CD4-positive, alpha-beta T cell (primary cell): ENCODE measurements around the gene MBD1. TPM values are rescaled to one million over a fixed set of nuclear protein-coding genes. Genes with fewer than 3 reads are reported as not detected.

Experiments used
- ATAC-seq: fragments of 200-7000 bp; cut with Tn5 transposase; one replicate; pipeline ENCODE4 v1.10.0; 2022; ENCODE audit warnings: mild to moderate bottlenecking; ENCODE audit not compliant: poor library complexity
- CTCF ChIA-PET: fragments of 350-600 bp; sonication (Branson Sonifier 250); formaldehyde crosslinking; loops from one replicate; lab custom pipeline; 2021; ENCODE audit warnings: antibody characterized with exemption, inconsistent platforms; lab: Charles Lee
- POLR2A ChIA-PET: fragments of 350-600 bp; sonication (Branson Sonifier 250); formaldehyde crosslinking; loops from one replicate; lab custom pipeline; 2021; ENCODE audit warnings: antibody characterized with exemption, inconsistent platforms; lab: Charles Lee
- DNase-seq, 14 experiments: peaks; one replicate each; pipeline ENCODE4 v3.0.0-alpha.2; 2013 to 2020; ENCODE audit warnings: mixed read lengths in 2 of 14
- H3K27ac ChIP-seq, 2 donors: one replicate each; pipeline versions ENCODE4 v1.5.1 to v1.7.0; 2013; ENCODE audit warnings: low read length in 2 of 2, low read depth in 1 of 2, mild to moderate bottlenecking in 1 of 2
- H3K27me3 ChIP-seq, 2 experiments: 1 replicate in 1 of 2; 2 replicates in 1 of 2; pipeline versions ENCODE4 v1.6.1 to v1.7.0; 2013; ENCODE audit warnings: low read length in 2 of 2, control low read depth in 1 of 2, mild to moderate bottlenecking in 1 of 2, moderate library complexity in 1 of 2; ENCODE audit not compliant: insufficient read depth in 2 of 2, control insufficient read depth in 1 of 2
- H3K36me3 ChIP-seq: one replicate; pipeline ENCODE4 v1.6.1; 2013; ENCODE audit warnings: low read length, control low read depth; ENCODE audit not compliant: insufficient read depth
- H3K4me1 ChIP-seq: one replicate; pipeline ENCODE4 v1.6.1; 2013; ENCODE audit warnings: low read length, control low read depth; ENCODE audit not compliant: insufficient read depth
- H3K4me3 ChIP-seq: one replicate; pipeline ENCODE4 v1.5.1; 2013; ENCODE audit warnings: mild to moderate bottlenecking, low read length, moderate library complexity
- H3K9me3 ChIP-seq, 2 experiments: 1 replicate in 1 of 2; 2 replicates in 1 of 2; pipeline versions ENCODE4 v1.6.1 to v1.7.0; 2013; ENCODE audit warnings: low read length in 2 of 2, mild to moderate bottlenecking in 2 of 2, control low read depth in 1 of 2, moderate library complexity in 1 of 2; ENCODE audit not compliant: control insufficient read depth in 1 of 2, insufficient read depth in 1 of 2
- H3K27ac Mint-ChIP-seq: one replicate; pipeline ENCODE4 v1.8.0; 2020; ENCODE audit warnings: mixed read lengths
- H3K27me3 Mint-ChIP-seq: one replicate; pipeline ENCODE4 v1.8.0; 2021; ENCODE audit warnings: mixed read lengths
- H3K36me3 Mint-ChIP-seq: one replicate; pipeline ENCODE4 v1.8.0; 2021; ENCODE audit warnings: low read depth, mixed read lengths
- H3K4me1 Mint-ChIP-seq: one replicate; pipeline ENCODE4 v1.8.0; 2021; ENCODE audit warnings: low read depth, mixed read lengths
- H3K4me3 Mint-ChIP-seq: one replicate; pipeline ENCODE4 v1.8.0; 2020; ENCODE audit warnings: mild to moderate bottlenecking, mixed read lengths
- H3K9me3 Mint-ChIP-seq: one replicate; pipeline ENCODE4 v1.8.0; 2020; ENCODE audit warnings: mixed read lengths
- CTCF ChIP-seq: fragments of 200-600 bp; IDR thresholded peaks from one replicate; pipeline ENCODE4 v1.8.0; 2022; ENCODE audit warnings: antibody characterized with exemption, mild to moderate bottlenecking
- intact Hi-C, 2 experiments: fragments of 100-400 bp; cut with DNase I in 1 of 2; cut with micrococcal nuclease in 1 of 2; formaldehyde crosslinking; loops; one replicate each; pipeline versions ENCODE4 v1.15.1 to v1.9.0; 2023 to 2025; cut with DNase I, micrococcal nuclease
- total RNA-seq, 174 experiments: library from RNA in 2 of 174; stranded (reverse) in 2 of 174; gene quantifications; one replicate each; pipeline ENCODE4 v1.2.3 and lab custom pipeline; 2021 to 2026

The MBD1 gene
- total RNA-seq, 2 experiments from 2014 or later, result 103 to 107 TPM

GRCh38 chr18:50274941-50275340, 6.4 kb downstream of the MBD1 start:
- no peaks in the 10 kb centered on the region for H3K9me3 ChIP-seq
- no peaks in the 10 kb centered on the region for H3K27me3 ChIP-seq
- POLR2A ChIA-PET, result no interaction called here
- intact Hi-C loops, result no loop called here
- DNase-seq (no peak), ATAC-seq (no peak)
- peaks cover 4% of the 10 kb centered on the region for H3K4me1 ChIP-seq
- H3K4me1 Mint-ChIP-seq, result peaks cover 14% of the 10 kb centered on the region
- CTCF ChIA-PET, result no interaction called here
- no peak overlapping the region for H3K27ac ChIP-seq
- no peak for TF ChIP-seq CTCF
- H3K27ac Mint-ChIP-seq, result no peak overlapping the region
- peaks cover 87% of the 10 kb centered on the region for H3K36me3 Mint-ChIP-seq
- no peak overlapping the region for H3K4me3 Mint-ChIP-seq
- H3K4me3 ChIP-seq, result no peak overlapping the region
- H3K36me3 ChIP-seq, result peaks cover 88% of the 10 kb centered on the region
- H3K9me3 Mint-ChIP-seq, result no peaks in the 10 kb centered on the region
- H3K27me3 Mint-ChIP-seq, result no peaks in the 10 kb centered on the region

GRCh38 chr18:50274044-50274442, 7.3 kb downstream of the MBD1 start:
- CTCF ChIA-PET, result no interaction called here
- Mint-ChIP-seq H3K27me3 (no peaks in the 10 kb centered on the region), H3K27ac (no peak overlapping the region), H3K36me3 (peaks cover 91% of the 10 kb centered on the region), H3K4me1 (peaks cover 8% of the 10 kb centered on the region), H3K4me3 (no peak overlapping the region), H3K9me3 (no peaks in the 10 kb centered on the region)
- Histone ChIP-seq H3K27me3 (no peaks in the 10 kb centered on the region), H3K4me3 (no peak overlapping the region), H3K9me3 (no peaks in the 10 kb centered on the region), H3K36me3 (peaks cover 91% of the 10 kb centered on the region), H3K4me1 (no peaks in the 10 kb centered on the region), H3K27ac (no peak overlapping the region)
- DNase-seq (no peak), ATAC-seq (no peak)
- no peak for TF ChIP-seq CTCF
- POLR2A ChIA-PET, result interaction anchor here (1.1 kb wide), 1 partner anchor 8 kb away, joined by 5 read pairs; the partner anchor contains the start of gene MBD1
- intact Hi-C loops, result no loop called here

- Histone ChIP-seq H3K4me1 (peaks cover 2% of the 10 kb centered on the region), H3K36me3 (peaks cover 89% of the 10 kb centered on the region), H3K4me3 (no peak overlapping the region), H3K27ac (no peak overlapping the region), H3K9me3 (no peaks in the 10 kb centered on the region), H3K27me3 (no peaks in the 10 kb centered on the region)
- H3K4me1 Mint-ChIP-seq, result peaks cover 5% of the 10 kb centered on the region
- H3K27me3 Mint-ChIP-seq, result no peaks in the 10 kb centered on the region
- no peaks in the 10 kb centered on the region for H3K9me3 Mint-ChIP-seq
- CTCF ChIA-PET, result no interaction called here
- H3K27ac Mint-ChIP-seq, result no peak overlapping the region
- intact Hi-C loops, result no loop called here
- H3K4me3 Mint-ChIP-seq, result no peak overlapping the region
- H3K36me3 Mint-ChIP-seq, result peaks cover 87% of the 10 kb centered on the region
- DNase-seq (no peak), ATAC-seq (no peak)
- no peak for TF ChIP-seq CTCF
- POLR2A ChIA-PET, result interaction anchor here (1.1 kb wide), 1 partner anchor 8 kb away, joined by 5 read pairs; the partner anchor contains the start of gene MBD1
Measured at GRCh38 chr18:50273203-50274043, 7.9 kb downstream of the MBD1 start.
